ENCODE data around the gene RAB11FIP4. TPM values are rescaled to one million over a fixed set of nuclear protein-coding genes. Genes with fewer than 3 reads are reported as not detected.

Gene RAB11FIP4
- total RNA-seq, 4 donors from 2014 or later: 0.09 to 0.22 (median 0.16) TPM; not detected in 1

DNA sequence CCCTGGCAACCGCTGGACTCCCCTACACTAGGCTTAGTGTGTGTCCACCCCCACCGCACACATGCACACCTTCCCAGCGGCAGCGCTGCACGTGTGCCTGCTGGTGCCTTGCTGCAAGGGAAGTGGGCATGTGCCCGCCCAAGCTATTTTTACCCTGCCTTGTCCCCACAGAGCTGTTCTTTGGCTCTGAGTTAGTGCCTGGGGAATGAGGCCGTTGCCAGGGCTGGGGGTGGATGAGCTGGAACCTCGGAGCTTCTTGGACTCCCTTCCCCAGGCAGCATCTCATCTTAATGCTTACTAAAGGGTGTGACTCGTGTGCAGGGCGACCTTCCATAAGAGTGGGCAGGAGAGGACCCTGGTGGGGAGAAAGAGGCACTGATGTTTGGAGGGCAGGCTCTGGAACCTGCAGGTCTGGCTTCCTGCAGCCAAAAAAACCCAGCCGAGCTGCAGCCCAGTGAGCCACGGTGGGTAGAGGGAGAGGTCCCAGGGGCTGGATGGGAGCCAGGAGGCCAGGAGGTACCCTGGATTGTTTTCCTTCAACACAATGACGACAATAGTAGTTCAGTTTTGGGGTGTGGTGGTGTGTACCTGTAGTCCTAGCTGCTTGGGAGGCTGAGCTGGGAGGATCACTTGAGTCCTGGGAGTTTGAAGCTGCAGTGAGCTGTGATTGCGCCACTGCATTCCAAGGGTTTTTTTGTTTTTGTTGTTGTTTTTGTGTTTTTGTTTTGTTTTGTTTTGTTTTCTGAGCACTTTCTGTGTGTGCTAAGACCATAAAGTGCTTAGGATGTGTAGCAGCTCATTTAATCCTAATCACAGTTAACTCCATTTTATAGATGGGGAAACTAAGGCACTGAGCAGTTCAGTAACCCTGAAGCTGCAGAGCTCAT lies 119.1 kb downstream of the RAB11FIP4 start:
- peak; percentile 67 to 78 for DNase-seq
- Histone ChIP-seq H3K9me3 (no peaks in the 10 kb centered on the region), H3K27me3 (no peaks in the 10 kb centered on the region), H3K27ac (peak overlapping the region in 3 of 4 donors; percentile 50 to 59 (median 59)), H3K36me3 (no peaks in the 10 kb centered on the region), H3K4me1 (peaks cover 13 to 18% of the 10 kb centered on the region in 2 donors), H3K4me3 (no peak overlapping the region)
- peak; percentile 89 to 93 for ATAC-seq
- intact Hi-C loops (cut with DNase I; ENCODE audit: low total_unique reads): no loop called here
- in situ Hi-C loops (cut with MboI; ENCODE audit: low sequenced_read_pairs in 4 of 4): no loop called here
- no peak for TF ChIP-seq POLR2A (IDR thresholded peaks at IDR 0.05)
- TF ChIP-seq, protein P1, sequence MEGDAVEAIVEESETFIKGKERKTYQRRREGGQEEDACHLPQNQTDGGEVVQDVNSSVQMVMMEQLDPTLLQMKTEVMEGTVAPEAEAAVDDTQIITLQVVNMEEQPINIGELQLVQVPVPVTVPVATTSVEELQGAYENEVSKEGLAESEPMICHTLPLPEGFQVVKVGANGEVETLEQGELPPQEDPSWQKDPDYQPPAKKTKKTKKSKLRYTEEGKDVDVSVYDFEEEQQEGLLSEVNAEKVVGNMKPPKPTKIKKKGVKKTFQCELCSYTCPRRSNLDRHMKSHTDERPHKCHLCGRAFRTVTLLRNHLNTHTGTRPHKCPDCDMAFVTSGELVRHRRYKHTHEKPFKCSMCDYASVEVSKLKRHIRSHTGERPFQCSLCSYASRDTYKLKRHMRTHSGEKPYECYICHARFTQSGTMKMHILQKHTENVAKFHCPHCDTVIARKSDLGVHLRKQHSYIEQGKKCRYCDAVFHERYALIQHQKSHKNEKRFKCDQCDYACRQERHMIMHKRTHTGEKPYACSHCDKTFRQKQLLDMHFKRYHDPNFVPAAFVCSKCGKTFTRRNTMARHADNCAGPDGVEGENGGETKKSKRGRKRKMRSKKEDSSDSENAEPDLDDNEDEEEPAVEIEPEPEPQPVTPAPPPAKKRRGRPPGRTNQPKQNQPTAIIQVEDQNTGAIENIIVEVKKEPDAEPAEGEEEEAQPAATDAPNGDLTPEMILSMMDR (IDR thresholded peaks at IDR 0.05 in 4 of 5, conservative IDR thresholded peaks at IDR 0.05 in 1 of 5): no peak

GRCh38 chr17:31511195-31511578 lies 119.7 kb downstream of the RAB11FIP4 start:
- Histone ChIP-seq H3K4me1 (peaks cover 13 to 18% of the 10 kb centered on the region in 2 donors), H3K27me3 (no peaks in the 10 kb centered on the region), H3K27ac (no peak overlapping the region), H3K36me3 (no peaks in the 10 kb centered on the region), H3K9me3 (no peaks in the 10 kb centered on the region), H3K4me3 (no peak overlapping the region)
- ATAC-seq (no peak), DNase-seq (no peak)
- intact Hi-C loops (cut with DNase I; ENCODE audit: low total_unique reads) (no loop called here), in situ Hi-C loops (cut with MboI; ENCODE audit: low sequenced_read_pairs in 4 of 4) (no loop called here)
- TF ChIP-seq, protein P1 (IDR thresholded peaks at IDR 0.05 in 4 of 5, conservative IDR thresholded peaks at IDR 0.05 in 1 of 5): no peak
- no peak for TF ChIP-seq POLR2A (IDR thresholded peaks at IDR 0.05)

DNA sequence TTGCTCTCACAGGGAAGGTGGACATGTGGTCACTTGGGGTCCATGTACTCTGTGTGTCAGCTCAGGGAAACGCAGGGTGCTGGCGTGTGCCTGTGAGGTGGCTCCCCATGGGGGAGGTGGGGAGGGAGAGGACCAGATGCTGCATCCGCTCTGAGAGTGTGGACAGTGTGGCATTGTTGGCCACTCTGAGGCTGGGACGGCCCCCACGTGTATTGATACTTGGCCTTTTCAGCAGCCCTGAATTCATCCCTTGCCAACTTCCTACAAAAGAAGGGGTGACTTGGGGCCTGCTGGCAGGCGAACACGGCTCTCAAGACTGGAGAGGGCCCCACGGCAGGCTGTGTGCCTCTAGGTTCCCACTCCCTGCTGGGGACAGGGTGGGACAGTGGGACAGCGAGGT lies 120.1 kb downstream of the RAB11FIP4 start:
- TF ChIP-seq POLR2A (IDR thresholded peaks at IDR 0.05): no peak
- TF ChIP-seq, protein P1 (IDR thresholded peaks at IDR 0.05 in 4 of 5, conservative IDR thresholded peaks at IDR 0.05 in 1 of 5): no peak
- no peak overlapping the region for H3K27ac ChIP-seq
- ATAC-seq (no peak), DNase-seq (no peak)
- in situ Hi-C loops (cut with MboI; ENCODE audit: low sequenced_read_pairs in 4 of 4): no loop called here
- no peak overlapping the region for H3K4me3 ChIP-seq
- H3K27me3 ChIP-seq: no peaks in the 10 kb centered on the region
- no peaks in the 10 kb centered on the region for H3K36me3 ChIP-seq
- intact Hi-C loops (cut with DNase I; ENCODE audit: low total_unique reads): no loop called here
- H3K4me1 ChIP-seq: peaks cover 13 to 18% of the 10 kb centered on the region in 2 donors
- H3K9me3 ChIP-seq: no peaks in the 10 kb centered on the region

GRCh38 chr17:31512104-31512740 lies 120.7 kb downstream of the RAB11FIP4 start:
- intact Hi-C loops (cut with DNase I; ENCODE audit: low total_unique reads) (no loop called here), in situ Hi-C loops (cut with MboI; ENCODE audit: low sequenced_read_pairs in 4 of 4) (no loop called here)
- H3K4me3 ChIP-seq: no peak overlapping the region
- ATAC-seq (no peak), DNase-seq (no peak)
- peaks cover 13 to 18% of the 10 kb centered on the region in 2 donors for H3K4me1 ChIP-seq
- no peaks in the 10 kb centered on the region for H3K9me3 ChIP-seq
- TF ChIP-seq, protein P1 (IDR thresholded peaks at IDR 0.05 in 4 of 5, conservative IDR thresholded peaks at IDR 0.05 in 1 of 5): no peak
- no peak for TF ChIP-seq POLR2A (IDR thresholded peaks at IDR 0.05)
- H3K27me3 ChIP-seq: no peaks in the 10 kb centered on the region
- no peaks in the 10 kb centered on the region for H3K36me3 ChIP-seq
- H3K27ac ChIP-seq: no peak overlapping the region

Measured in gastrocnemius medialis (tissue), 4 donors.